Mucosa of stomach (tissue), 1 donor: ENCODE results near the gene ADAMTS15.
"Not testable (repeated sequence)": the region's sequence is repeated elsewhere in the genome, so short reads cannot be mapped to it uniquely, and the experiment has no call there.

Experiments
- H3K27me3 ChIP-seq: one replicate; pipeline ENCODE4 v1.7.0; 2013; ENCODE audit warnings: mild to moderate bottlenecking, low read length; ENCODE audit not compliant: control insufficient read depth, insufficient read depth
- H3K36me3 ChIP-seq: one replicate; pipeline ENCODE4 v1.7.0; 2013; ENCODE audit warnings: low read length; ENCODE audit not compliant: control insufficient read depth, insufficient read depth
- H3K4me1 ChIP-seq: one replicate; pipeline ENCODE4 v1.7.0; 2013; ENCODE audit warnings: mild to moderate bottlenecking, low read length; ENCODE audit not compliant: control insufficient read depth, insufficient read depth
- H3K4me3 ChIP-seq: one replicate; pipeline ENCODE4 v1.7.0; 2013; ENCODE audit warnings: low read length
- H3K9ac ChIP-seq: one replicate; pipeline ENCODE4 v1.7.0; 2013; ENCODE audit warnings: mild to moderate bottlenecking, low read length, moderate library complexity
- H3K9me3 ChIP-seq: one replicate; pipeline ENCODE4 v1.7.0; 2013; ENCODE audit warnings: mild to moderate bottlenecking, low read length, moderate library complexity; ENCODE audit not compliant: control insufficient read depth
- donor health status: Pancreatic carcinoma.

Gene ADAMTS15

GRCh38 chr11:130431331-130431773 lies 17.1 kb upstream of the ADAMTS15 start:
- Histone ChIP-seq H3K36me3 (no peaks in the 10 kb centered on the region), H3K9ac (no peak overlapping the region), H3K4me3 (no peak overlapping the region), H3K4me1 (no peaks in the 10 kb centered on the region), H3K9me3 (no peaks in the 10 kb centered on the region), H3K27me3 (peaks cover 37% of the 10 kb centered on the region)

GRCh38 chr11:130431801-130432200 lies 16.6 kb upstream of the ADAMTS15 start:
- no peak overlapping the region for H3K9ac ChIP-seq
- H3K36me3 ChIP-seq: no peaks in the 10 kb centered on the region
- no peaks in the 10 kb centered on the region for H3K9me3 ChIP-seq
- H3K4me3 ChIP-seq: no peak overlapping the region
- peaks cover 33% of the 10 kb centered on the region for H3K27me3 ChIP-seq
- H3K4me1 ChIP-seq: no peaks in the 10 kb centered on the region

GRCh38 chr11:130433357-130433756 lies 15.1 kb upstream of the ADAMTS15 start:
- Histone ChIP-seq H3K9ac (no peak overlapping the region), H3K4me3 (no peak overlapping the region), H3K27me3 (peaks cover 22% of the 10 kb centered on the region), H3K4me1 (no peaks in the 10 kb centered on the region), H3K9me3 (no peaks in the 10 kb centered on the region), H3K36me3 (no peaks in the 10 kb centered on the region)

- no peaks in the 10 kb centered on the region for H3K9me3 ChIP-seq
- H3K4me3 ChIP-seq: peak overlapping the region; percentile 44
- no peaks in the 10 kb centered on the region for H3K36me3 ChIP-seq
- H3K9ac ChIP-seq: peak overlapping the region; percentile 71
- no peaks in the 10 kb centered on the region for H3K4me1 ChIP-seq
- peaks cover 10% of the 10 kb centered on the region for H3K27me3 ChIP-seq
Measured at GRCh38 chr11:130434521-130435223, 13.8 kb upstream of the ADAMTS15 start.

GRCh38 chr11:130435671-130436070 lies 12.8 kb upstream of the ADAMTS15 start:
- no peaks in the 10 kb centered on the region for H3K27me3 ChIP-seq
- no peaks in the 10 kb centered on the region for H3K36me3 ChIP-seq
- no peak overlapping the region for H3K9ac ChIP-seq
- no peaks in the 10 kb centered on the region for H3K9me3 ChIP-seq
- no peaks in the 10 kb centered on the region for H3K4me1 ChIP-seq
- H3K4me3 ChIP-seq: no peak overlapping the region

- Histone ChIP-seq H3K4me3 (no peak overlapping the region), H3K9me3 (no peaks in the 10 kb centered on the region), H3K36me3 (no peaks in the 10 kb centered on the region), H3K27me3 (no peaks in the 10 kb centered on the region), H3K9ac (no peak overlapping the region), H3K4me1 (no peaks in the 10 kb centered on the region)
Measured at GRCh38 chr11:130436171-130436570, 12.3 kb upstream of the ADAMTS15 start.

GRCh38 chr11:130437848-130438247 lies 10.6 kb upstream of the ADAMTS15 start:
- Histone ChIP-seq H3K4me3 (no peak overlapping the region), H3K9me3 (no peaks in the 10 kb centered on the region), H3K36me3 (no peaks in the 10 kb centered on the region), H3K9ac (no peak overlapping the region), H3K4me1 (no peaks in the 10 kb centered on the region), H3K27me3 (no peaks in the 10 kb centered on the region)

- not testable (repeated sequence) for H3K9me3 ChIP-seq, H3K4me3 ChIP-seq, H3K36me3 ChIP-seq, H3K27me3 ChIP-seq, H3K9ac ChIP-seq, H3K4me1 ChIP-seq
Measured at GRCh38 chr11:130438401-130439159, 9.9 kb upstream of the ADAMTS15 start.

- H3K9me3 ChIP-seq: no peaks in the 10 kb centered on the region
- H3K4me1 ChIP-seq: no peaks in the 10 kb centered on the region
- H3K27me3 ChIP-seq: no peaks in the 10 kb centered on the region
- no peaks in the 10 kb centered on the region for H3K36me3 ChIP-seq
- H3K4me3 ChIP-seq: no peak overlapping the region
- no peak overlapping the region for H3K9ac ChIP-seq
Measured at GRCh38 chr11:130439160-130439519, 9.3 kb upstream of the ADAMTS15 start.

GRCh38 chr11:130439876-130440275 lies 8.6 kb upstream of the ADAMTS15 start:
- Histone ChIP-seq H3K4me3 (no peak overlapping the region), H3K9ac (no peak overlapping the region), H3K27me3 (no peaks in the 10 kb centered on the region), H3K36me3 (no peaks in the 10 kb centered on the region), H3K9me3 (no peaks in the 10 kb centered on the region), H3K4me1 (no peaks in the 10 kb centered on the region)

- no peaks in the 10 kb centered on the region for H3K27me3 ChIP-seq
- H3K4me3 ChIP-seq: no peak overlapping the region
- no peak overlapping the region for H3K9ac ChIP-seq
- H3K9me3 ChIP-seq: no peaks in the 10 kb centered on the region
- no peaks in the 10 kb centered on the region for H3K36me3 ChIP-seq
- H3K4me1 ChIP-seq: no peaks in the 10 kb centered on the region
Measured at GRCh38 chr11:130441719-130442118, 6.7 kb upstream of the ADAMTS15 start.

GRCh38 chr11:130442737-130443136 lies 5.7 kb upstream of the ADAMTS15 start:
- H3K9ac ChIP-seq: no peak overlapping the region
- H3K4me3 ChIP-seq: no peak overlapping the region
- no peaks in the 10 kb centered on the region for H3K9me3 ChIP-seq
- H3K4me1 ChIP-seq: no peaks in the 10 kb centered on the region
- H3K27me3 ChIP-seq: no peaks in the 10 kb centered on the region
- no peaks in the 10 kb centered on the region for H3K36me3 ChIP-seq
